Measurements from ENCODE around the gene IPO5. TPM values are rescaled to one million over a fixed set of nuclear protein-coding genes. Genes with fewer than 3 reads are reported as not detected.

IPO5 gene
- total RNA-seq = 100 to 1,000 TPM in 1 of 5 experiments, 10 to 100 TPM in 4; 61.1 to 115 (median 83.3) TPM
- polyA plus RNA-seq = 10 to 100 TPM; 32.2 to 49.9 TPM
- 119 reads per million, percentile 87 among the genes with 10 or more reads in this experiment for total RNA-seq

- H3K27ac Mint-ChIP-seq = peak within 1 kb of the TSS in 1 of 9 donors; percentile 30
- peaks cover 0 to 7% (median 3%) of the 10 kb centered on the region in 5 donors for H3K36me3 Mint-ChIP-seq
- no peak within 1 kb of the TSS for H3K4me3 Mint-ChIP-seq
- ATAC-seq (no peak), DNase-seq (no peak)
- H3K27me3 ChIP-seq (ENCODE audit: control insufficient read depth in 2 of 2, insufficient read depth in 2 of 2, low read length in 2 of 2) = no peaks in the 10 kb centered on the region
- H3K27me3 Mint-ChIP-seq = peaks cover 0 to 9% (median 4%) of the 10 kb centered on the region in 5 donors
- H3K36me3 ChIP-seq (ENCODE audit: control insufficient read depth in 2 of 3, insufficient read depth in 3 of 3, low read length in 3 of 3) = no peaks in the 10 kb centered on the region
- ChIA-PET POLR2A (no interaction called here), CTCF (interaction anchor here (1.0 kb wide), 1 partner anchor 25 kb away, joined by 5 read pairs; no protein-coding TSS in a partner anchor)
- peaks cover 0 to 8% (median 4%) of the 10 kb centered on the region in 11 donors for H3K9me3 Mint-ChIP-seq
- H3K4me3 ChIP-seq (ENCODE audit: low read length) = no peak within 1 kb of the TSS
- no peaks in the 10 kb centered on the region for H3K4me1 Mint-ChIP-seq
- no peak within 1 kb of the TSS for H3K27ac ChIP-seq (ENCODE audit: low read depth, low read length)
- no peaks in the 10 kb centered on the region for H3K9me3 ChIP-seq (ENCODE audit: control insufficient read depth in 2 of 3, low read length in 3 of 3)
- intact Hi-C loops (cut with micrococcal nuclease) = no loop called here
- no peaks in the 10 kb centered on the region for H3K4me1 ChIP-seq (ENCODE audit: control insufficient read depth in 2 of 2, insufficient read depth in 2 of 2, low read length in 2 of 2)
Observed at GRCh38 chr13:97953376-97953970, at the start of gene IPO5. IPO5 (plus strand) TSS chr13:97953675; CDS start chr13:97976697, 23,022 bp downstream.

GRCh38 chr13:97904059-97904458 lies 49.4 kb upstream of the IPO5 start:
- no peak for ATAC-seq
- POLR2A ChIA-PET = no interaction called here
- peaks cover 6 to 39% (median 29%) of the 10 kb centered on the region in 5 donors for H3K27me3 Mint-ChIP-seq

GRCh38 chr13:97905517-97905916 lies 48.0 kb upstream of the IPO5 start:
- Mint-ChIP-seq H3K9me3 (peaks cover 0 to 4% (median 0%) of the 10 kb centered on the region in 11 donors), H3K4me1 (no peaks in the 10 kb centered on the region), H3K36me3 (no peaks in the 10 kb centered on the region), H3K27ac (no peak overlapping the region), H3K27me3 (peaks cover 8 to 42% (median 24%) of the 10 kb centered on the region in 5 donors), H3K4me3 (no peak overlapping the region)
- ATAC-seq (no peak), DNase-seq (no peak)
- intact Hi-C loops (cut with micrococcal nuclease) = no loop called here
- ChIA-PET CTCF (no interaction called here), POLR2A (no interaction called here)
- H3K4me3 ChIP-seq (ENCODE audit: low read length) = no peak overlapping the region
- no peak overlapping the region for H3K27ac ChIP-seq (ENCODE audit: low read depth, low read length)
- H3K9me3 ChIP-seq (ENCODE audit: control insufficient read depth in 2 of 3, low read length in 3 of 3) = no peaks in the 10 kb centered on the region
- no peaks in the 10 kb centered on the region for H3K36me3 ChIP-seq (ENCODE audit: control insufficient read depth in 2 of 3, insufficient read depth in 3 of 3, low read length in 3 of 3)
- no peaks in the 10 kb centered on the region for H3K27me3 ChIP-seq (ENCODE audit: control insufficient read depth in 2 of 2, insufficient read depth in 2 of 2, low read length in 2 of 2)
- no peaks in the 10 kb centered on the region for H3K4me1 ChIP-seq (ENCODE audit: control insufficient read depth in 2 of 2, insufficient read depth in 2 of 2, low read length in 2 of 2)

More at GRCh38 chr13:97904059-97904458, 49.4 kb upstream of the IPO5 start:
- H3K27ac ChIP-seq (ENCODE audit: low read depth, low read length) = no peak overlapping the region
- no peak for DNase-seq
- CTCF ChIA-PET = no interaction called here
- intact Hi-C loops (cut with micrococcal nuclease) = no loop called here
- Mint-ChIP-seq H3K4me3 (no peak overlapping the region), H3K36me3 (no peaks in the 10 kb centered on the region), H3K9me3 (peaks cover 0 to 3% (median 0%) of the 10 kb centered on the region in 11 donors), H3K4me1 (no peaks in the 10 kb centered on the region), H3K27ac (no peak overlapping the region)
- no peaks in the 10 kb centered on the region for H3K36me3 ChIP-seq (ENCODE audit: control insufficient read depth in 2 of 3, insufficient read depth in 3 of 3, low read length in 3 of 3)
- H3K27me3 ChIP-seq (ENCODE audit: control insufficient read depth in 2 of 2, insufficient read depth in 2 of 2, low read length in 2 of 2) = no peaks in the 10 kb centered on the region
- no peaks in the 10 kb centered on the region for H3K9me3 ChIP-seq (ENCODE audit: control insufficient read depth in 2 of 3, low read length in 3 of 3)
- H3K4me3 ChIP-seq (ENCODE audit: low read length) = no peak overlapping the region
- no peaks in the 10 kb centered on the region for H3K4me1 ChIP-seq (ENCODE audit: control insufficient read depth in 2 of 2, insufficient read depth in 2 of 2, low read length in 2 of 2)

DNA sequence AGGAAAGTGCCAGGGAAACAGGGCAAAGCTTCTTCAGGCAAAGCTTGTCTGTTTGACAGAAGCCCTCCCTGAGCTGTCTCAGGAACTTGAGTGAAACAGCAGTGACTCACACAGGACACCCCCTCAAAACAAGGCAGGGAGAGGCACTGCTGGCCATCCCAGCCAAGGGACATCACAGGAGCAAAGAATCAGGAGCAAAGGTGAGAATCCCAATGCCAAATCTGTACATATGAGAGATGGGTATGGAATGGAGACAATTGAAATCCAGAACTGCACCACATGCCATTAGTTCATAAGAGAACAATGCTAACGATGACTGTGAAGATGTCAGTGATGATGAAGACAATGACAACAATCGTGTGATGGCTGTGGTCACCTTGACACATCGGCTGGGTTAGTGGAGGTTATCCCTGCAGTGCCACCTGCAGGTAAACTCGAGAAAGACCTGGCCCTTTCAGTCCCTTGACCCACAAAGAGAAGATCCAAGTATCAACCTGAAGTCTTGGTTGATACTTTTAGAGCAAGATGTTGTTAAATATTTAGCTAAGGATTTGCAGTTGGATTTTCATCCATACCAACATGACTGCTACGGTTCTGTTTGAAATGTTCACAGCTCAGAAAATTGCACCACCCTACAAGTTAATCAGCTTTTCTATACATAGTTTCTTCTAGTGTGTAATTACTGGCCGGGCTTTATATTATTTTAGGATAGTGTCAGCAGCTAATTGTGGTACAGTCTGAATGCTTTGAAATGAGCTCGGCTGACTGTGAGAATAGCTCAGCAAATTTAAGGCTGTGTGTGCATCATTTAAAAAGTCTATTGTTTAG lies 42.0 kb upstream of the IPO5 start:
- CTCF ChIA-PET = no interaction called here

GRCh38 chr13:97912139-97912535 lies 41.3 kb upstream of the IPO5 start:
- no peaks in the 10 kb centered on the region for H3K9me3 ChIP-seq (ENCODE audit: control insufficient read depth in 2 of 3, low read length in 3 of 3)
- H3K4me1 Mint-ChIP-seq = peaks cover 0 to 2% (median 0%) of the 10 kb centered on the region in 7 donors
- H3K4me1 ChIP-seq (ENCODE audit: control insufficient read depth in 2 of 2, insufficient read depth in 2 of 2, low read length in 2 of 2) = no peaks in the 10 kb centered on the region
- ATAC-seq = no peak
- no peak overlapping the region for H3K4me3 ChIP-seq (ENCODE audit: low read length)
- peaks cover 4 to 41% (median 34%) of the 10 kb centered on the region in 5 donors for H3K27me3 Mint-ChIP-seq
- H3K36me3 Mint-ChIP-seq = peaks cover 0 to 5% (median 0%) of the 10 kb centered on the region in 5 donors
- H3K27ac Mint-ChIP-seq = no peak overlapping the region
- no peak for DNase-seq
- H3K9me3 Mint-ChIP-seq = peaks cover 10 to 42% (median 19%) of the 10 kb centered on the region in 11 donors
- ChIA-PET POLR2A (no interaction called here), CTCF (no interaction called here)
- intact Hi-C loops (cut with micrococcal nuclease) = no loop called here
- no peak overlapping the region for H3K27ac ChIP-seq (ENCODE audit: low read depth, low read length)
- no peaks in the 10 kb centered on the region for H3K36me3 ChIP-seq (ENCODE audit: control insufficient read depth in 2 of 3, insufficient read depth in 3 of 3, low read length in 3 of 3)
- no peaks in the 10 kb centered on the region for H3K27me3 ChIP-seq (ENCODE audit: control insufficient read depth in 2 of 2, insufficient read depth in 2 of 2, low read length in 2 of 2)
- H3K4me3 Mint-ChIP-seq = no peak overlapping the region

More for the DNA sequence above, 42.0 kb upstream of the IPO5 start:
- Mint-ChIP-seq H3K4me1 (peaks cover 0 to 2% (median 0%) of the 10 kb centered on the region in 7 donors), H3K4me3 (no peak overlapping the region), H3K9me3 (peaks cover 10 to 41% (median 19%) of the 10 kb centered on the region in 11 donors), H3K27me3 (peaks cover 4 to 41% (median 34%) of the 10 kb centered on the region in 5 donors), H3K36me3 (peaks cover 0 to 5% (median 0%) of the 10 kb centered on the region in 5 donors), H3K27ac (no peak overlapping the region)
- no peaks in the 10 kb centered on the region for H3K4me1 ChIP-seq (ENCODE audit: control insufficient read depth in 2 of 2, insufficient read depth in 2 of 2, low read length in 2 of 2)
- no peaks in the 10 kb centered on the region for H3K9me3 ChIP-seq (ENCODE audit: control insufficient read depth in 2 of 3, low read length in 3 of 3)
- DNase-seq (no peak), ATAC-seq (no peak)
- no peak overlapping the region for H3K4me3 ChIP-seq (ENCODE audit: low read length)
- H3K27me3 ChIP-seq (ENCODE audit: control insufficient read depth in 2 of 2, insufficient read depth in 2 of 2, low read length in 2 of 2) = no peaks in the 10 kb centered on the region
- H3K36me3 ChIP-seq (ENCODE audit: control insufficient read depth in 2 of 3, insufficient read depth in 3 of 3, low read length in 3 of 3) = no peaks in the 10 kb centered on the region
- POLR2A ChIA-PET = no interaction called here
- H3K27ac ChIP-seq (ENCODE audit: low read depth, low read length) = no peak overlapping the region
- intact Hi-C loops (cut with micrococcal nuclease) = no loop called here

- POLR2A ChIA-PET = no interaction called here
- H3K4me1 Mint-ChIP-seq = peaks cover 0 to 2% (median 0%) of the 10 kb centered on the region in 7 donors
Observed at GRCh38 chr13:97913206-97913605, 40.3 kb upstream of the IPO5 start.

More at GRCh38 chr13:97913206-97913605, 40.3 kb upstream of the IPO5 start:
- H3K27ac ChIP-seq (ENCODE audit: low read depth, low read length) = no peak overlapping the region
- Mint-ChIP-seq H3K27ac (no peak overlapping the region), H3K4me3 (no peak overlapping the region), H3K27me3 (peaks cover 4 to 35% (median 33%) of the 10 kb centered on the region in 5 donors), H3K36me3 (peaks cover 0 to 5% (median 0%) of the 10 kb centered on the region in 5 donors), H3K9me3 (peaks cover 10 to 42% (median 19%) of the 10 kb centered on the region in 11 donors)
- CTCF ChIA-PET = no interaction called here
- ATAC-seq = no peak
- no peaks in the 10 kb centered on the region for H3K36me3 ChIP-seq (ENCODE audit: control insufficient read depth in 2 of 3, insufficient read depth in 3 of 3, low read length in 3 of 3)
- H3K27me3 ChIP-seq (ENCODE audit: control insufficient read depth in 2 of 2, insufficient read depth in 2 of 2, low read length in 2 of 2) = no peaks in the 10 kb centered on the region
- H3K9me3 ChIP-seq (ENCODE audit: control insufficient read depth in 2 of 3, low read length in 3 of 3) = no peaks in the 10 kb centered on the region
- H3K4me3 ChIP-seq (ENCODE audit: low read length) = no peak overlapping the region
- intact Hi-C loops (cut with micrococcal nuclease) = no loop called here
- no peaks in the 10 kb centered on the region for H3K4me1 ChIP-seq (ENCODE audit: control insufficient read depth in 2 of 2, insufficient read depth in 2 of 2, low read length in 2 of 2)
- no peak for DNase-seq
